GM12878 (cell line): Measurements from ENCODE around the gene INTS13.

Experiments used
- ASH2L ChIP-seq: fragments of 300-600, 200-600 bp; sonication (generic); IDR thresholded peaks from 2 replicates; pipeline ENCODE4 v1.6.1; 2017; ENCODE audit warnings: low read depth, mild to moderate bottlenecking, borderline replicate concordance
- CTCF ChIP-seq, 3 experiments: IDR thresholded peaks in 2 of 3; conservative IDR thresholded peaks in 1 of 3; 2 replicates each; pipeline ENCODE4 v1.5.1; 2011; ENCODE audit warnings: low read depth in 3 of 3, low read length in 3 of 3, mild to moderate bottlenecking in 3 of 3, control low read depth in 2 of 3, moderate library complexity in 2 of 3, inconsistent platforms in 1 of 3, mixed read lengths in 1 of 3; ENCODE audit not compliant: control insufficient read depth in 2 of 3, insufficient read depth in 1 of 3; ENCODE audit errors: extremely low read depth in 1 of 3
- MAX ChIP-seq: IDR thresholded peaks from 2 replicates; pipeline ENCODE4 v1.6.1; 2012; ENCODE audit warnings: low read depth, low read length, improper control_type of control experiment
- REST ChIP-seq: IDR thresholded peaks from 2 replicates; pipeline ENCODE4 v1.6.1; 2012; ENCODE audit warnings: mild to moderate bottlenecking, low read depth, low read length

GRCh38 chr12:26971963-26972362 is 34.2 kb upstream of the INTS13 start:
- TF ChIP-seq REST (peak; percentile 91), ASH2L (no peak), MAX (no peak), CTCF (IDR thresholded peaks at IDR 0.05 in 2 of 3, conservative IDR thresholded peaks at IDR 0.05 in 1 of 3; ENCODE audit: control insufficient read depth in 2 of 3, extremely low read depth in 1 of 3, insufficient read depth in 1 of 3, low read depth in 3 of 3, low read length in 3 of 3) (peak in 1 of 3 experiments; percentile 35; a peak in 2 of 6 replicates)
